WTC11 (cell line): ENCODE results near the gene ARHGEF25. TPM values are rescaled to one million over a fixed set of nuclear protein-coding genes. Genes with fewer than 3 reads are reported as not detected.

ENCODE experiments used
- ATAC-seq: fragments of 200-7000 bp; cut with Tn5 transposase; 2 replicates; pipeline ENCODE4 v1.10.0; 2021; ENCODE audit warnings: mild to moderate bottlenecking, moderate library complexity
- Bru-seq: library from RNA; stranded (reverse); fragments of 400-500 nt; gene quantifications from one replicate; lab custom pipeline; 2021; lab: Mats Ljungman, UMichigan
- CTCF ChIA-PET: fragments of 300-600 bp; sonication (Branson Sonifier 250); formaldehyde crosslinking; loops from one replicate; lab custom pipeline; 2021; ENCODE audit warnings: antibody characterized with exemption; lab: Charles Lee
- POLR2A ChIA-PET: fragments of 350-600 bp; sonication (Branson Sonifier 250); formaldehyde crosslinking; loops from one replicate; lab custom pipeline; 2021; ENCODE audit warnings: antibody characterized with exemption; lab: Charles Lee
- DNase-seq: peaks from one replicate; pipeline ENCODE4 v3.0.0; 2021; ENCODE audit warnings: low spot score
- H3K27ac Mint-ChIP-seq: 2 replicates; pipeline ENCODE4 v1.8.0; 2021; ENCODE audit warnings: mixed read lengths
- H3K27me3 Mint-ChIP-seq: 2 replicates; pipeline ENCODE4 v1.8.0; 2021; ENCODE audit warnings: low read depth, mild to moderate bottlenecking, moderate library complexity, mixed read lengths
- H3K36me3 Mint-ChIP-seq: 2 replicates; pipeline ENCODE4 v1.8.0; 2021; ENCODE audit warnings: mixed read lengths
- H3K4me1 Mint-ChIP-seq: 2 replicates; pipeline ENCODE4 v1.8.0; 2022; ENCODE audit warnings: mixed read lengths
- H3K4me3 Mint-ChIP-seq: 2 replicates; pipeline ENCODE4 v1.8.0; 2021; ENCODE audit warnings: mild to moderate bottlenecking, moderate library complexity, mixed read lengths
- H3K9me3 Mint-ChIP-seq: 2 replicates; pipeline ENCODE4 v1.8.0; 2021; ENCODE audit warnings: mixed read lengths
- AR ChIP-seq: fragments of 250-450 bp; sonication (Bioruptor Pico); IDR thresholded peaks from 2 replicates; pipeline ENCODE4 v1.9.0; 2021; ENCODE audit warnings: mild to moderate bottlenecking
- ATF1 ChIP-seq: sonication (generic); formaldehyde crosslinking; IDR thresholded peaks from 2 replicates; pipeline ENCODE4 v1.8.1; 2023; ENCODE audit warnings: mild to moderate bottlenecking, moderate library complexity, missing genetic modification reagents
- ATF2 ChIP-seq: sonication (generic); formaldehyde crosslinking; IDR thresholded peaks from 2 replicates; pipeline ENCODE4 v1.8.1; 2022; ENCODE audit warnings: low read depth, missing genetic modification reagents, borderline replicate concordance
- CBFB ChIP-seq: sonication (generic); formaldehyde crosslinking; IDR thresholded peaks from 2 replicates; pipeline ENCODE4 v1.8.1; 2022; ENCODE audit warnings: mild to moderate bottlenecking, low read depth, missing genetic modification reagents
- CREB1 ChIP-seq: sonication (generic); formaldehyde crosslinking; IDR thresholded peaks from 2 replicates; pipeline ENCODE4 v1.8.0; 2023; ENCODE audit warnings: mild to moderate bottlenecking, missing genetic modification reagents
- E2F1 ChIP-seq: sonication (generic); formaldehyde crosslinking; IDR thresholded peaks from 2 replicates; pipeline ENCODE4 v1.8.0; 2022; ENCODE audit warnings: mild to moderate bottlenecking, missing genetic modification reagents
- ELF4 ChIP-seq: sonication (generic); formaldehyde crosslinking; IDR thresholded peaks from 2 replicates; pipeline ENCODE4 v1.8.1; 2022; ENCODE audit warnings: low read depth, mild to moderate bottlenecking, moderate library complexity, missing genetic modification reagents
- ERG ChIP-seq: fragments of 250-450 bp; sonication (Bioruptor Pico); IDR thresholded peaks from 2 replicates; pipeline ENCODE4 v1.8.0; 2021; ENCODE audit warnings: mild to moderate bottlenecking
- ESRRA ChIP-seq: sonication (generic); formaldehyde crosslinking; IDR thresholded peaks from 2 replicates; pipeline ENCODE4 v1.8.1; 2022; ENCODE audit warnings: mild to moderate bottlenecking, missing genetic modification reagents, borderline replicate concordance
- FOXK1 ChIP-seq: sonication (generic); formaldehyde crosslinking; IDR thresholded peaks from 2 replicates; pipeline ENCODE4 v1.8.0; 2022; ENCODE audit warnings: mild to moderate bottlenecking, moderate library complexity, missing genetic modification reagents
- GTF2I ChIP-seq: fragments of 250-450 bp; sonication (Bioruptor Pico); conservative IDR thresholded peaks from 2 replicates; pipeline ENCODE4 v1.4.0; 2021; ENCODE audit warnings: mild to moderate bottlenecking
- IRF2 ChIP-seq: sonication (generic); formaldehyde crosslinking; IDR thresholded peaks from 2 replicates; pipeline ENCODE4 v1.8.0; 2022; ENCODE audit warnings: low read depth, missing genetic modification reagents, borderline replicate concordance
- JUN ChIP-seq: sonication (generic); formaldehyde crosslinking; IDR thresholded peaks from 2 replicates; pipeline ENCODE4 v1.8.0; 2023; ENCODE audit warnings: mild to moderate bottlenecking, missing genetic modification reagents
- KAT7 ChIP-seq: sonication (generic); formaldehyde crosslinking; IDR thresholded peaks from 2 replicates; pipeline ENCODE4 v1.8.1; 2023; ENCODE audit warnings: missing genetic modification reagents, mild to moderate bottlenecking, borderline replicate concordance
- MAX ChIP-seq: sonication (generic); formaldehyde crosslinking; IDR thresholded peaks from 2 replicates; pipeline ENCODE4 v1.8.0; 2022; ENCODE audit warnings: mild to moderate bottlenecking, missing genetic modification reagents
- MLX ChIP-seq: sonication (generic); formaldehyde crosslinking; IDR thresholded peaks from 2 replicates; pipeline ENCODE4 v1.8.1; 2023; ENCODE audit warnings: mild to moderate bottlenecking, missing genetic modification reagents, moderate library complexity
- MYBL2 ChIP-seq: sonication (generic); formaldehyde crosslinking; IDR thresholded peaks from 2 replicates; pipeline ENCODE4 v1.8.1; 2023; ENCODE audit warnings: mild to moderate bottlenecking, moderate library complexity, missing genetic modification reagents
- NFATC4 ChIP-seq: fragments of 250-450 bp; sonication (Bioruptor Pico); IDR thresholded peaks from 2 replicates; pipeline ENCODE4 v1.9.0; 2021; ENCODE audit warnings: mild to moderate bottlenecking
- NR2C2 ChIP-seq: sonication (generic); formaldehyde crosslinking; IDR thresholded peaks from 2 replicates; pipeline ENCODE4 v1.8.0; 2022; ENCODE audit warnings: mild to moderate bottlenecking, missing genetic modification reagents
- RELA ChIP-seq: sonication (generic); formaldehyde crosslinking; IDR thresholded peaks from 2 replicates; pipeline ENCODE4 v1.8.1; 2022; ENCODE audit warnings: missing genetic modification reagents, mild to moderate bottlenecking, borderline replicate concordance
- SOX15 ChIP-seq: fragments of 250-450 bp; sonication (Bioruptor Pico); IDR thresholded peaks from 2 replicates; pipeline ENCODE4 v1.9.0; 2021; ENCODE audit warnings: mild to moderate bottlenecking
- TCF7 ChIP-seq: sonication (generic); formaldehyde crosslinking; IDR thresholded peaks from 2 replicates; pipeline ENCODE4 v1.8.0; 2022; ENCODE audit warnings: mild to moderate bottlenecking, low read depth, missing genetic modification reagents, moderate library complexity
- USF2 ChIP-seq: sonication (generic); formaldehyde crosslinking; IDR thresholded peaks from 2 replicates; pipeline ENCODE4 v1.8.1; 2023; ENCODE audit warnings: mild to moderate bottlenecking, missing genetic modification reagents, moderate library complexity
- ZNF263 ChIP-seq: sonication (generic); formaldehyde crosslinking; IDR thresholded peaks from 2 replicates; pipeline ENCODE4 v1.8.1; 2022; ENCODE audit warnings: low read depth, mild to moderate bottlenecking, moderate library complexity, missing genetic modification reagents
- ZNF416 ChIP-seq: fragments of 250-450 bp; sonication (Bioruptor Pico); IDR thresholded peaks from 2 replicates; pipeline ENCODE4 v1.9.0; 2021; ENCODE audit warnings: mild to moderate bottlenecking, inconsistent platforms
- ZNF671 ChIP-seq: fragments of 250-450 bp; sonication (Bioruptor Pico); IDR thresholded peaks from 2 replicates; pipeline ENCODE4 v1.8.0; 2021; ENCODE audit warnings: mild to moderate bottlenecking
- long read RNA-seq, 3 experiments: library from RNA in 1 of 3; library from capped mRNA in 1 of 3; library from polyadenylated mRNA in 1 of 3; unstranded in 2 of 3; stranded (forward) in 1 of 3; transcript quantifications; one replicate each; pipeline ENCODE4 v2.0.0, GENCODE V29; 2021
- total RNA-seq: library from RNA; stranded (reverse); gene quantifications from 3 replicates; pipeline ENCODE4 v1.2.3, GENCODE V29; 2021

Gene ARHGEF25
- total RNA-seq (11.9 to 19.0 TPM (median 17.2 TPM) in 3 replicates), Bru-seq, nascent RNA (percentile 47 among the genes with signal in this experiment)
- long read RNA-seq, experiment 1, partial matches to known transcripts = 0 of 1 reads
- long read RNA-seq, experiment 1, other reads (novel, unspliced or antisense) = 1 of 1 reads
- long read RNA-seq, experiment 2, transcript ARHGEF25-201 (15 exons, 2,552 nt) = major isoform, 6 of 21 reads
- long read RNA-seq, experiment 2, partial matches to known transcripts = 4 of 21 reads
- long read RNA-seq, experiment 2, other reads (novel, unspliced or antisense) = 9 of 21 reads
- long read RNA-seq, experiment 3 = 0 reads

- Mint-ChIP-seq H3K9me3 (no peaks in the 10 kb centered on the region), H3K4me1 (peaks cover 36% of the 10 kb centered on the region), H3K27me3 (peaks cover 53% of the 10 kb centered on the region), H3K36me3 (peaks cover 12% of the 10 kb centered on the region), H3K27ac (no peak within 1 kb of the TSS), H3K4me3 (peak within 1 kb of the TSS; percentile 87)
- ChIA-PET CTCF (interaction anchor here (0.6 to 5.4 kb wide), 14 partner anchors 9 to 1051 kb away, joined by 3 to 34 read pairs (median 4); partner anchors contain the start of genes B4GALNT1, CYP27B1, OS9 and PIP4K2C), POLR2A (interaction anchor here (0.7 to 2.0 kb wide), 2 partner anchors 9 to 20 kb away, joined by 4 to 11 read pairs; partner anchors contain the start of gene PIP4K2C)
- ATAC-seq = peak; percentile 67
- DNase-seq = peak; percentile 73
- TF ChIP-seq CBFB (CRISPR knock-in tag) (no peak), E2F1 (CRISPR knock-in tag) (no peak), IRF2 (CRISPR knock-in tag) (no peak), AR (no peak), GTF2I (CRISPR knock-in tag) (no peak), ZNF416 (no peak), USF2 (CRISPR knock-in tag) (no peak), TCF7 (CRISPR knock-in tag) (no peak), MAX (peak; percentile 31; the same call in 1 of the 2 replicates), JUN (CRISPR knock-in tag) (no peak), ZNF671 (no peak), NFATC4 (CRISPR knock-in tag) (no peak), ATF2 (CRISPR knock-in tag) (no peak), KAT7 (CRISPR knock-in tag) (no peak), ZNF263 (CRISPR knock-in tag) (no peak), MLX (CRISPR knock-in tag) (no peak), MYBL2 (no peak), ESRRA (CRISPR knock-in tag) (no peak), CREB1 (CRISPR knock-in tag) (no peak), SOX15 (no peak), ERG (CRISPR knock-in tag) (no peak), NR2C2 (no peak), FOXK1 (CRISPR knock-in tag) (0 out of 2 replicates have a peak, but pooled peaks have one; percentile 51), RELA (CRISPR knock-in tag) (no peak), ATF1 (CRISPR knock-in tag) (no peak), ELF4 (no peak)
Measured at GRCh38 chr12:57611108-57611826, at the start of gene ARHGEF25. Gene ARHGEF25, plus strand, starts transcription at chr12:57611435. Its CDS starts 460 bp downstream, at chr12:57611895.
